ENCODE results near the gene STOX2. TPM values are rescaled to one million over a fixed set of nuclear protein-coding genes. Genes with fewer than 3 reads are reported as not detected.

The STOX2 gene
- total RNA-seq, 1 donor from 2014 or later, result 11.6 TPM

DNA sequence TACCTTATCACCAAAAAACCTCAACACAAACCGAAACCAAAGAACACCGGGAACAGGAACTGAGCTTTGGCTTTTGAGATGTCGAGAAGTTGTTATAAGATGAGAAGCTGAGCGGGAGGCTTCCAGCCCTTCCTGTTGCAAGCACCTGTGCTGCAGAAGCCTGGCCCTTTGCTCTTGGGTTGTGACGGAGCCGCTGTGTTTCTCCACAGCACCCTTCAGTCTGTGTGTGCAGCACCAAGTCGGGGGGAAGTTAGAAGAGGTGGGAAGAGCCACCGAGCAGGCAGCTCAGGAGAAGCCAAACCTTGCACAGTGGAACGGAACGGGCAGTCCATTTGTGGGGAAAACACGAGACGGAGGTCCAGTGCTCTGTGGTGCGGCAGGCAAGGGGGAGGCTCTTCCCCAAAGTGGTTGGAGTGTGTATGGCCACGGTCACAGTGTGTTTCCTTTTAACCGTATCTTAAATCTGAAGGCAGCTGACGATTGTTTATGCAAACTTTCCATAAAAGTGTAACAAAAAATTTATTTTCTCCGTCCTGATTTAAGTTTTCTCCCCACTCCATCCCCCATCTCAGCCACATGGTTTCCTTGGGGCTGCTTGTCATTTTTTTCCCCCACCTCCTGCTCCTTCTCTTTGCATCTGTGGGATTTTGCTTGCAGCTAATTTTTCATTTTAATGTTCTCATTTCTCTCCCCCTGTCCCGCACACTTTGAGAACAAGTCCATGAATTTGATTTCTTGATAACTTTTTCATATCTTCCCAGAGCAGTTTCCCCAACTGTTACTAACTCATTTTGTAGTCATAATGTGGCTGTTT lies 123.7 kb downstream of the STOX2 start:
- no peak overlapping the region for H3K4me3 Mint-ChIP-seq
- H3K27me3 Mint-ChIP-seq (ENCODE audit: insufficient read depth, low read depth), result peaks cover 2% of the 10 kb centered on the region
- no peaks in the 10 kb centered on the region for H3K9me3 Mint-ChIP-seq
- Histone ChIP-seq H3K4me3 (no peak overlapping the region), H3K27ac (no peak overlapping the region), H3K9me3 (ENCODE audit: low read depth) (no peaks in the 10 kb centered on the region), H3K4me1 (no peaks in the 10 kb centered on the region), H4K20me1 (ENCODE audit: low read depth) (no peaks in the 10 kb centered on the region), H3K27me3 (no peaks in the 10 kb centered on the region), H3F3A (ENCODE audit: low read depth) (no peaks in the 10 kb centered on the region), H3K4me2 (no peak overlapping the region), H3K79me2 (ENCODE audit: low read depth) (no peaks in the 10 kb centered on the region), H3K9ac (no peak overlapping the region), H3K36me3 (no peaks in the 10 kb centered on the region), H2AFZ (replicated peaks) (no peak overlapping the region)
- no peak for DNase-seq (ENCODE audit: low spot score)
- H3K4me1 Mint-ChIP-seq, result no peaks in the 10 kb centered on the region
- TF ChIP-seq EZH2phosphoT487 (IDR thresholded peaks at IDR 0.05), result no peak
- TF ChIP-seq EZH2 (IDR thresholded peaks at IDR 0.05), result no peak
- TF ChIP-seq, protein P1, sequence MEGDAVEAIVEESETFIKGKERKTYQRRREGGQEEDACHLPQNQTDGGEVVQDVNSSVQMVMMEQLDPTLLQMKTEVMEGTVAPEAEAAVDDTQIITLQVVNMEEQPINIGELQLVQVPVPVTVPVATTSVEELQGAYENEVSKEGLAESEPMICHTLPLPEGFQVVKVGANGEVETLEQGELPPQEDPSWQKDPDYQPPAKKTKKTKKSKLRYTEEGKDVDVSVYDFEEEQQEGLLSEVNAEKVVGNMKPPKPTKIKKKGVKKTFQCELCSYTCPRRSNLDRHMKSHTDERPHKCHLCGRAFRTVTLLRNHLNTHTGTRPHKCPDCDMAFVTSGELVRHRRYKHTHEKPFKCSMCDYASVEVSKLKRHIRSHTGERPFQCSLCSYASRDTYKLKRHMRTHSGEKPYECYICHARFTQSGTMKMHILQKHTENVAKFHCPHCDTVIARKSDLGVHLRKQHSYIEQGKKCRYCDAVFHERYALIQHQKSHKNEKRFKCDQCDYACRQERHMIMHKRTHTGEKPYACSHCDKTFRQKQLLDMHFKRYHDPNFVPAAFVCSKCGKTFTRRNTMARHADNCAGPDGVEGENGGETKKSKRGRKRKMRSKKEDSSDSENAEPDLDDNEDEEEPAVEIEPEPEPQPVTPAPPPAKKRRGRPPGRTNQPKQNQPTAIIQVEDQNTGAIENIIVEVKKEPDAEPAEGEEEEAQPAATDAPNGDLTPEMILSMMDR (IDR thresholded peaks at IDR 0.05), result no peak
- peaks cover 8% of the 10 kb centered on the region for H3K36me3 Mint-ChIP-seq
- H3K27ac Mint-ChIP-seq, result no peak overlapping the region

DNA sequence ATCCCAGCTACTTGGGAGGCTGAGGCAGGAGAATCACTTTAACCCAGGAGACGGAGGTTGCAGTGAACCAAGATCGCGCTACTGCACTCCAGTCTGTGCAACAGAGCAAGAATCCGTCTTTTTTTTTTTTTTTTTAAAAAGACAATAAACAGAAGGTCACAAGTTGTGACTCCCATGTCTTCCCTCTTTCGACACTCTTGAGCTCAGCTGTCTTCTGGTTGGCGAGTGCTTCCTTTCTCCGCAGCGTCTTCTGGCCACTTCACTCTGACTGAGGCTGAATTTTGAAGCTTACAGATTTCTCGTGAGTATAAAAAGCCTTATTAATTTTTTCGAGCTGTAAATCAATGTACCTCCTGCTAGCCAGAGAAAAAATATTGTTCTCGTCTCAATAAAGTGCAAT lies 124.9 kb downstream of the STOX2 start:
- no peak for DNase-seq (ENCODE audit: low spot score)
- Mint-ChIP-seq H3K36me3 (peaks cover 3% of the 10 kb centered on the region), H3K27ac (no peak overlapping the region), H3K27me3 (ENCODE audit: insufficient read depth, low read depth) (peaks cover 2% of the 10 kb centered on the region), H3K9me3 (no peaks in the 10 kb centered on the region), H3K4me3 (no peak overlapping the region), H3K4me1 (no peaks in the 10 kb centered on the region)
- H3K4me3 ChIP-seq, result no peak overlapping the region
- H3K9ac ChIP-seq, result no peak overlapping the region
- H2AFZ ChIP-seq (replicated peaks), result no peak overlapping the region
- TF ChIP-seq EZH2 (IDR thresholded peaks at IDR 0.05), result no peak
- TF ChIP-seq EZH2phosphoT487 (IDR thresholded peaks at IDR 0.05), result no peak
- TF ChIP-seq, protein P1 (IDR thresholded peaks at IDR 0.05), result no peak
- no peaks in the 10 kb centered on the region for H4K20me1 ChIP-seq (ENCODE audit: low read depth)
- no peaks in the 10 kb centered on the region for H3K36me3 ChIP-seq
- no peaks in the 10 kb centered on the region for H3K4me1 ChIP-seq
- H3K27ac ChIP-seq, result no peak overlapping the region
- H3K9me3 ChIP-seq (ENCODE audit: low read depth), result no peaks in the 10 kb centered on the region
- no peaks in the 10 kb centered on the region for H3K27me3 ChIP-seq
- H3F3A ChIP-seq (ENCODE audit: low read depth), result no peaks in the 10 kb centered on the region
- no peaks in the 10 kb centered on the region for H3K79me2 ChIP-seq (ENCODE audit: low read depth)
- no peak overlapping the region for H3K4me2 ChIP-seq

DNA sequence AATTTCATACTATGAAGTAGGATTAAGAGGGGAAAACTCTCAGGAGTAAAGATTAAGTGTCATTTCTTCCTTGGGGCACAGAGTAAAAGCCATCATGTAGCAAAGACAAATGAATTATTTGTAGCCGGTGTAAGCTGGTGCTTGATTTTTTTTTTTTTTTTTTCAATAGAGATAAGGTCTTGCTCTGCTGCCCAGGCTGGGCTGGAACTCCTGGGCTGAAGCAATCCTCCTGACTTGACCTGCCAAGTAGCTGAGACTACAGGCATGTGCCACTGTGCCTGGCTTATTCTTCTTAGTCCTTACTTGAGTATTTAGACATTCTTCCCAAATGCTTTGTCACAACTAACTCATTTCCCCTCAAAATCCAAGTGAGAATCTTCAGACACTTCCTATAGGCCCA lies 125.7 kb downstream of the STOX2 start:
- Mint-ChIP-seq H3K27ac (no peak overlapping the region), H3K4me3 (no peak overlapping the region)
- no peak overlapping the region for H3K9ac ChIP-seq

More for the DNA sequence above, 125.7 kb downstream of the STOX2 start:
- Histone ChIP-seq H3F3A (ENCODE audit: low read depth) (no peaks in the 10 kb centered on the region), H3K4me3 (no peak overlapping the region), H3K79me2 (ENCODE audit: low read depth) (no peaks in the 10 kb centered on the region), H3K27me3 (no peaks in the 10 kb centered on the region), H3K36me3 (no peaks in the 10 kb centered on the region), H4K20me1 (ENCODE audit: low read depth) (no peaks in the 10 kb centered on the region), H3K4me1 (no peaks in the 10 kb centered on the region), H2AFZ (replicated peaks) (no peak overlapping the region), H3K9me3 (ENCODE audit: low read depth) (no peaks in the 10 kb centered on the region), H3K4me2 (no peak overlapping the region), H3K27ac (no peak overlapping the region)
- no peak for DNase-seq (ENCODE audit: low spot score)
- Mint-ChIP-seq H3K36me3 (peaks cover 3% of the 10 kb centered on the region), H3K27me3 (ENCODE audit: insufficient read depth, low read depth) (peaks cover 2% of the 10 kb centered on the region), H3K4me1 (no peaks in the 10 kb centered on the region), H3K9me3 (no peaks in the 10 kb centered on the region)
- TF ChIP-seq EZH2phosphoT487 (IDR thresholded peaks at IDR 0.05), result no peak
- TF ChIP-seq EZH2 (IDR thresholded peaks at IDR 0.05), result no peak
- TF ChIP-seq, protein P1 (IDR thresholded peaks at IDR 0.05), result no peak

All from neural progenitor cell (in vitro differentiated cells).